ENCODE results near the gene ECE1.

The ECE1 gene

GRCh38 chr1:21268281-21269239 lies 21.7 kb downstream of the ECE1 start:
- Histone ChIP-seq H3K36me3 (ENCODE audit: control insufficient read depth, insufficient read depth, low read length) (peaks cover 18% of the 10 kb centered on the region), H3K27me3 (replicated peaks; ENCODE audit: control insufficient read depth, insufficient read depth, low read length) (no peaks in the 10 kb centered on the region), H3K4me3 (replicated peaks; ENCODE audit: low read depth, low read length) (no peak overlapping the region)
- DNase-seq (ENCODE audit: extremely low read depth, insufficient read length) = no peak
- TF ChIP-seq CTCF (IDR thresholded peaks at IDR 0.05; ENCODE audit: insufficient read depth, low read length, poor library complexity, severe bottlenecking) = no peak

GRCh38 chr1:21267191-21268077 lies 22.8 kb downstream of the ECE1 start:
- no peak for TF ChIP-seq CTCF (IDR thresholded peaks at IDR 0.05; ENCODE audit: insufficient read depth, low read length, poor library complexity, severe bottlenecking)
- H3K27me3 ChIP-seq (replicated peaks; ENCODE audit: control insufficient read depth, insufficient read depth, low read length) = no peaks in the 10 kb centered on the region
- no peak for DNase-seq (ENCODE audit: extremely low read depth, insufficient read length)

GRCh38 chr1:21266119-21266774 lies 24.0 kb downstream of the ECE1 start:
- Histone ChIP-seq H3K36me3 (ENCODE audit: control insufficient read depth, insufficient read depth, low read length) (peaks cover 15% of the 10 kb centered on the region), H3K4me3 (replicated peaks; ENCODE audit: low read depth, low read length) (no peak overlapping the region), H3K27me3 (replicated peaks; ENCODE audit: control insufficient read depth, insufficient read depth, low read length) (no peaks in the 10 kb centered on the region)
- no peak for DNase-seq (ENCODE audit: extremely low read depth, insufficient read length)
- no peak for TF ChIP-seq CTCF (IDR thresholded peaks at IDR 0.05; ENCODE audit: insufficient read depth, low read length, poor library complexity, severe bottlenecking)

More at GRCh38 chr1:21267191-21268077, 22.8 kb downstream of the ECE1 start:
- Histone ChIP-seq H3K4me3 (replicated peaks; ENCODE audit: low read depth, low read length) (no peak overlapping the region), H3K36me3 (ENCODE audit: control insufficient read depth, insufficient read depth, low read length) (peaks cover 16% of the 10 kb centered on the region)

GRCh38 chr1:21265644-21266043 lies 24.6 kb downstream of the ECE1 start:
- H3K4me3 ChIP-seq (replicated peaks; ENCODE audit: low read depth, low read length) = no peak overlapping the region
- peaks cover 12% of the 10 kb centered on the region for H3K36me3 ChIP-seq (ENCODE audit: control insufficient read depth, insufficient read depth, low read length)
- H3K27me3 ChIP-seq (replicated peaks; ENCODE audit: control insufficient read depth, insufficient read depth, low read length) = no peaks in the 10 kb centered on the region
- no peak for DNase-seq (ENCODE audit: extremely low read depth, insufficient read length)
- TF ChIP-seq CTCF (IDR thresholded peaks at IDR 0.05; ENCODE audit: insufficient read depth, low read length, poor library complexity, severe bottlenecking) = no peak

GRCh38 chr1:21264898-21265297 lies 25.4 kb downstream of the ECE1 start:
- Histone ChIP-seq H3K27me3 (replicated peaks; ENCODE audit: control insufficient read depth, insufficient read depth, low read length) (no peaks in the 10 kb centered on the region), H3K4me3 (replicated peaks; ENCODE audit: low read depth, low read length) (no peak overlapping the region), H3K36me3 (ENCODE audit: control insufficient read depth, insufficient read depth, low read length) (peaks cover 11% of the 10 kb centered on the region)
- DNase-seq (ENCODE audit: extremely low read depth, insufficient read length) = no peak
- no peak for TF ChIP-seq CTCF (IDR thresholded peaks at IDR 0.05; ENCODE audit: insufficient read depth, low read length, poor library complexity, severe bottlenecking)
